ENCODE results near the gene MXRA5.
"Not testable (repeated sequence)": the region's sequence is repeated elsewhere in the genome, so short reads cannot be mapped to it uniquely, and the experiment has no call there.

The MXRA5 gene

DNA sequence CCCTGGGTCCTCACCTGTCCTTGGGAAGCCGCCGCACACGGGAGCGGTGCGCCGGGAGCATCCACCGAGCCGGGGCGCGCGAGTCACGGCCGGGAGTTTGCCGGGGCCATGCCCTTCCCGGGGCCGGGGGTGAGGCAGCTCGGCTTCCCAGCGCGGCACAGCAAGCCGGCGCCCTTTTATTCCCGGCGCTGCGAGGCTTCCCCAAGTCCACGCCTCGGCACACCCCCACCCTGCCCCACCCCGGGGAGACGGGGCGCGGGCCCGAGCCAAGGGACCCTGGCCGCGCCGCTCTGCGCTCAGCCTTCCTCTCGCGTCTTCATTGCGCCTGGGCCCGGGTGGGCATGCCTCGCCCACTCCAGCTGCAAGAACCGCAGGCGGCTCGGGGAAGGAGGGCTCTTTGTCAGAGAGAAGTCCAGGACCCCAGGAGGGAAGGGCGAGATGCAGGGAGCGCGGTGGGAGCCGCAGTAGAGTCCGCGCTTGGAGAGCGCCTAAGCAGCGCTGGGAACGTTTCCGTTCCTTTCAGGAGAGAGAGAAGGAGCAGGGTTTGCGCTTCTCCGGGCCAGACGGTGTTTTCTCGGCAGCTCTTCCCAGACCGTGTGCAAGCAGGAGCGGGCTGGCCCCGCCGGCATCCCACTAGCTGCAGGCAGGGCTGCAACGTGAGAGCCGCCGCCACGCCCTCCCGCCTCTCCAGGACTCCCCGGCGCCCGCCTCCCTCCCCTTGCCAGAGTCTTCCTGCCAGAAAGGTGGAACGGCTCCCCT, at the start of gene MXRA5:
MXRA5 (minus strand) TSS at position 152 of the 759 bp plus-strand sequence. CDS start 2,819 bp downstream, outside the sequence.
- H3K4me3 ChIP-seq (ENCODE audit: low read length), result no peak within 1 kb of the TSS

DNA sequence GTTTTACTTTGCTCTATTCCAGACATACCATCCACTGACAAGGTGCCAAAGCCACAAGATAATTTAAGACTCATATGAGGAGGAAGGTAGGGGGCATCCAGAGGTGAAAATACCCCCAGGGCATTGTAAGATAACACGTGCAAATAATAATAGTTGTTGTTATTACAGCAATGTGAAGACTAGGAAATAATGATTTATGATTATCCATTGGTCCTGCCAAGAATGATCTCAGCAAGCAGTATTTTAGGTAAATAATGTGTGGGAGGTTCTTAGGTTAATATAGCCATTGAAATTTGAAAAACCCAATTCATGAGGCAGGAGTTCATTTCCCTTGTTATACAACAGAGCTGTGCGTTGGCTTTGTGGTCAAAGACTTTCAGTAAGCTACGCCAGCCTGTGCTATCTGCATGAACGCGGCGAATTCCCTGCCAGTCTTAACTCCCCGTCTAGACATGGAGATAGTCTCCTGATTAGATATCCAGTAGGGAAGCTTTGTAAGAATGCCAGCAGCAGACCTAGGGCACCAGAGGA, 47.2 kb upstream of the MXRA5 start:
- no peak for TF ChIP-seq ZNF274 (IDR thresholded peaks at IDR 0.05; ENCODE audit: low read depth, low read length)

More for the DNA sequence above, at the start of gene MXRA5:
- no peak for TF ChIP-seq ZNF274 (IDR thresholded peaks at IDR 0.05; ENCODE audit: low read depth, low read length)

DNA sequence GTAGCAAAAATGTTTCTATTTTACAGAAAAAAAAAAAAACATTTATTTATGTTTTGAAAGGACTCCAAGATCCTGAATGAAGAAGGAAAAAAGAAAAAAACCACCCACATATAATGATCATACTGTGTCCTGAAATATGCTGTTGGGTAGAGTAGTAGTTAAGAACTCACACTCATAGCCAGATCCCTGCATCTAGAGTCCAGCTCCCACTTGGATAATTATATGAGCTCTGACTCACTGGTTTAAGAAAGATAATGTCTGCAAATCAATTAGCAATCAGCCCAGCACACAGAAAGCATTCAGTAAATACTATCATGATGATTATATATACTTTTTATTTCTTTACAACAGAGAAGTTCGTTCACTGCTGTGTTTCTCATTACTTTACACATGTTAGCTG, 46.7 kb upstream of the MXRA5 start:
- no peak overlapping the region for H3K4me3 ChIP-seq (ENCODE audit: low read length)
- no peak for TF ChIP-seq ZNF274 (IDR thresholded peaks at IDR 0.05; ENCODE audit: low read depth, low read length)

More for the DNA sequence above, 47.2 kb upstream of the MXRA5 start:
- no peak overlapping the region for H3K4me3 ChIP-seq (ENCODE audit: low read length)

DNA sequence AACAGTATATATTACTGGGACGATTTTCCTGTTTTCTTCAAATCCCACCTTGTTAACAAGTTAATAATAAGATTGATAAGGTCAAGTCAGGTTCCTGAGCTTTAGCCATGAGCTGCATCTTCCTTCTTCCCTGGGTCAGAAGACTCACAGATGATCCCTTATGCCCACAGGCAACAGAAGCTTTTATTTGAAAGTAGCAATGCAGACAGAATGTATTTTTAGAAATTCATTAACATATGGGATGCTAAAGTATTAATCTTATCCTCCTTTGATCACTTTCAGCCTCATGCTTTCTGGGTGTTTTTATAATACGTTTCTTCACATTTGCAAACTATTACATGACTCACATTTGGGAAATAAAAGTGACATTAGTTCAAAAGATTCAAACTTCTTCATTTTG, 42.0 kb upstream of the MXRA5 start:
- TF ChIP-seq ZNF274 (IDR thresholded peaks at IDR 0.05; ENCODE audit: low read depth, low read length), result no peak
- H3K4me3 ChIP-seq (ENCODE audit: low read length), result no peak overlapping the region

- no peak overlapping the region for H3K4me3 ChIP-seq (ENCODE audit: low read length)
- TF ChIP-seq ZNF274 (IDR thresholded peaks at IDR 0.05; ENCODE audit: low read depth, low read length), result no peak
Observed at GRCh38 chrX:3384327-3384726, 37.9 kb upstream of the MXRA5 start.

GRCh38 chrX:3380603-3381002, 34.2 kb upstream of the MXRA5 start:
- no peak overlapping the region for H3K4me3 ChIP-seq (ENCODE audit: low read length)
- no peak for TF ChIP-seq ZNF274 (IDR thresholded peaks at IDR 0.05; ENCODE audit: low read depth, low read length)

DNA sequence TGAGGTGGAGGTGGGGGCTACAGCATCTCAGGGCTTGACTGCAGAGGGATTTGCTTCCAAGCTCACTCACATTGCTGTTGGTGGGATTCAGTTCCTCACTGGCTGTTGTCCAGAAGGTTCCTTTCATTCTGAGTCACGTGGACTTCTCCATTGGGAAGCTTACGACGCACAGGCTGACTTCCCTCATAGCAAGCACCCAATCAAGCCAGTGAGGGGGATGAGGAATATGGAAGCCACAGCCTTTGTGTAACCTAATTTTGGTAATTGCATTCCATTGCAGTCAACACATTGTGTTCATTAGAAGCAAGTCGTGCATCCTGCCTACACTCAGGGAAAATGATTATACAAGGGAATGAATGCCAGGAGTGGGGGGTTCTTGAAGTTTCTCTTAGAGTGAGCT, 32.7 kb upstream of the MXRA5 start:
- no peak for TF ChIP-seq ZNF274 (IDR thresholded peaks at IDR 0.05; ENCODE audit: low read depth, low read length)
- H3K4me3 ChIP-seq (ENCODE audit: low read length), result no peak overlapping the region

GRCh38 chrX:3378156-3378555, 31.7 kb upstream of the MXRA5 start:
- TF ChIP-seq ZNF274 (IDR thresholded peaks at IDR 0.05; ENCODE audit: low read depth, low read length), result no peak
- no peak overlapping the region for H3K4me3 ChIP-seq (ENCODE audit: low read length)

- H3K4me3 ChIP-seq (ENCODE audit: low read length), result no peak overlapping the region
- no peak for TF ChIP-seq ZNF274 (IDR thresholded peaks at IDR 0.05; ENCODE audit: low read depth, low read length)
Observed at GRCh38 chrX:3377560-3377959, 31.1 kb upstream of the MXRA5 start.

DNA sequence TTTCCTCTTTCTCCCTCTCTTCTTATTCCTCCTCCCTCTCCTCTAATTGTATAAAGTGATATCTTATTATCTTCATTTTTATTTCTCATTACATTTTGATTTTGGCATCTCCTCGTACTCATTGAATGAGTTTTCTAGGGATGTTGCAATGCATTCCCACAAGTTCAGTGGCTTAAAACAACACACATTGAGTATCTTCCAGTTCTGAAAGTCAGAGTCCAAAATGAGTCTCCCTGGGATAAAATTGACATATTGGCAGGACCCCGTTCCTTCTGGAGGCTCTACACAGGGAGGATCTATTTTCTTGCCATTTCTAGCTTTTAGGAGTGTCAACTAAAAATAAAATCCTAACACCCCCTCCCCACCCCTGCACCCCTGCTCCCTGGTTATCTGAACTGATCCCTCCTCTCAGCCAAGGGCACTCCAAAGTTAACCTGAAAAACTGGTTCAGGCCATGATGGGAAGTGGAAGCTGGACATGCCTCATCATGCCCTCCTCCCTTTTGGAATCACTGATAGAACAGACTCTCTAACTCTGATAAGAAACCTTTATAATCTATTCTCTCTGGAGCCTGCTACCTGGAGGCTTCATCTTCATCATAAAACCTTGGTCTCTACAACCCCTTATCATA, 29.5 kb upstream of the MXRA5 start:
- not testable (repeated sequence) for H3K4me3 ChIP-seq (ENCODE audit: low read length)

DNA sequence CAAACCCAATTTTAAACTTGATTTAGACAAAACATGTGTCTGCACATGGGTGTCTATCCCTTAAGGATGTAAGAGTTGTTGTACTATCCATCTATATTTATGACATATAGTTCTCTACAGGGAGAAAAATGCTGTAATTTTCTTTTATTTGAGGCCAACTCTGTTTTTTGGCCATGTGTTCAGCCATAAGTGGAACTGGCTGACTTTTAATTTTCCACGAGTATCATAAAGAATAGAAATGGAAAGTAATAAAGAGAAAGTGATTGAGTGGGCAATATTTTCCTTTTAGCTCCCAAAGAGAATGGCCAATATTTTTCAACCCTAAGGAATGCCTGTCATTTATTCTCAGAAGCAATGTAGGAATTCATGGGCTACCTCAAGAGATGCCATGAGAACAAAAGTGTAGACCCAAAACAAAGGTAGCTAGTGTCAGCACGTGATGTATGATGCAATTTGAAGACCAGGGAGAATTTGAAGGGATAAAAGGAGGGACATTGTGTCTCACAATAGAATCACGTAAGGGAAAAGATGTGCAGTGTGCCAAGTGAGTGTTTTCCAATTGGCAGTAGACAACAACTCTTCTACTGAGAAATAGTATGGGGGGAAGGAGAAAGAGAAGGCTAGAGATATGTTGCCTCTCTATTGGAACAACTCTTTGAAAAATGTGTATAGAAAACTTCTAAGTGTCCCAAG, 27.8 kb upstream of the MXRA5 start:
- no peak for TF ChIP-seq ZNF274 (IDR thresholded peaks at IDR 0.05; ENCODE audit: low read depth, low read length)
- H3K4me3 ChIP-seq (ENCODE audit: low read length), result no peak overlapping the region

GRCh38 chrX:3371163-3371562, 24.7 kb upstream of the MXRA5 start:
- TF ChIP-seq ZNF274 (IDR thresholded peaks at IDR 0.05; ENCODE audit: low read depth, low read length), result no peak
- no peak overlapping the region for H3K4me3 ChIP-seq (ENCODE audit: low read length)

- no peak overlapping the region for H3K4me3 ChIP-seq (ENCODE audit: low read length)
- no peak for TF ChIP-seq ZNF274 (IDR thresholded peaks at IDR 0.05; ENCODE audit: low read depth, low read length)
Observed at GRCh38 chrX:3370656-3371055, 24.2 kb upstream of the MXRA5 start.

DNA sequence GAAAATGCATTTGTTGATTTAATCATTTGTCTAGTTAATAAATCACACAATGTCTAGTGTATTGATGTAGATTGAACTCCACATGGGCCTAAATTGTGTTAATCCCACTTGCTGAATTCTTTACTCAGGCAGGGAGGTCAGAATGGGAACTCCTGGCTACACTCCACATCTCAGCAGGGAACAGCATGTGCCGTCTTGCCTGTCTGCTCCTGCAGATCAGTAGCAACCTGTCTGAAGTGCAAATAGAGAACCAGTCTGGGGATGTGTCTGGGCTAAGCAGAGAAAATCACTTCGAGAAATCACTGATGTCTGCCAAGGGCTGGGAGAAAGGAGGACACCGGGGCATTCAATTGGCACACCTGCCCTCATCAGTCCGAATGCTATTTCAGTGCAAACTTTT, 16.5 kb upstream of the MXRA5 start:
- no peak for TF ChIP-seq ZNF274 (IDR thresholded peaks at IDR 0.05; ENCODE audit: low read depth, low read length)
- H3K4me3 ChIP-seq (ENCODE audit: low read length), result no peak overlapping the region

GRCh38 chrX:3360881-3361280, 14.4 kb upstream of the MXRA5 start:
- H3K4me3 ChIP-seq (ENCODE audit: low read length), result no peak overlapping the region
- no peak for TF ChIP-seq ZNF274 (IDR thresholded peaks at IDR 0.05; ENCODE audit: low read depth, low read length)

GRCh38 chrX:3352741-3353140, 6.3 kb upstream of the MXRA5 start:
- not testable (repeated sequence) for H3K4me3 ChIP-seq (ENCODE audit: low read length)
